Measurements from ENCODE around the gene PCSK5. TPM values are rescaled to one million over a fixed set of nuclear protein-coding genes. Genes with fewer than 3 reads are reported as not detected.

Gene PCSK5
- total and polyA plus RNA-seq, 8 donors: 0.99 to 10.3 (median 4.4) TPM

GRCh38 chr9:75891277-75891741, 836 bp downstream of the PCSK5 start:
- Histone ChIP-seq H3K9me3 (no peaks in the 10 kb centered on the region), H3K27ac (peak overlapping the region; percentile 66 to 88 (median 74)), H3K36me3 (no peaks in the 10 kb centered on the region), H3K4me1 (peaks cover 0 to 5% (median 0%) of the 10 kb centered on the region in 3 donors), H3K4me3 (peak overlapping the region; percentile 79 to 95 (median 86)), H3K27me3 (no peaks in the 10 kb centered on the region)
- TF ChIP-seq CTCF (IDR thresholded peaks at IDR 0.05): no peak
- WGBS, 2 donors: 0% methylated on average over 28 of the region's 28 CpGs
- peak; percentile 6 to 19 (median 12) for ATAC-seq
- no peak for FAIRE-seq
- intact Hi-C loops (cut with DNase I): no loop called here
- peak in 4 of 6 donors; percentile 13 to 79 (median 38) for DNase-seq

GRCh38 chr9:75891771-75892215, 1.3 kb downstream of the PCSK5 start:
- WGBS, 2 donors: 0 to 1% methylated on average over 31 to 32 of the region's 32 CpGs
- Histone ChIP-seq H3K9me3 (no peaks in the 10 kb centered on the region), H3K27ac (no peak overlapping the region), H3K4me1 (peaks cover 0 to 5% (median 0%) of the 10 kb centered on the region in 3 donors), H3K36me3 (no peaks in the 10 kb centered on the region), H3K27me3 (no peaks in the 10 kb centered on the region), H3K4me3 (peak overlapping the region; percentile 79 to 95 (median 86))
- intact Hi-C loops (cut with DNase I): no loop called here
- DNase-seq: peak in 5 of 6 donors; percentile 14 to 73 (median 22)
- peak in 1 of 4 donors; percentile 1 for ATAC-seq
- no peak for FAIRE-seq
- TF ChIP-seq CTCF (IDR thresholded peaks at IDR 0.05): no peak

DNA sequence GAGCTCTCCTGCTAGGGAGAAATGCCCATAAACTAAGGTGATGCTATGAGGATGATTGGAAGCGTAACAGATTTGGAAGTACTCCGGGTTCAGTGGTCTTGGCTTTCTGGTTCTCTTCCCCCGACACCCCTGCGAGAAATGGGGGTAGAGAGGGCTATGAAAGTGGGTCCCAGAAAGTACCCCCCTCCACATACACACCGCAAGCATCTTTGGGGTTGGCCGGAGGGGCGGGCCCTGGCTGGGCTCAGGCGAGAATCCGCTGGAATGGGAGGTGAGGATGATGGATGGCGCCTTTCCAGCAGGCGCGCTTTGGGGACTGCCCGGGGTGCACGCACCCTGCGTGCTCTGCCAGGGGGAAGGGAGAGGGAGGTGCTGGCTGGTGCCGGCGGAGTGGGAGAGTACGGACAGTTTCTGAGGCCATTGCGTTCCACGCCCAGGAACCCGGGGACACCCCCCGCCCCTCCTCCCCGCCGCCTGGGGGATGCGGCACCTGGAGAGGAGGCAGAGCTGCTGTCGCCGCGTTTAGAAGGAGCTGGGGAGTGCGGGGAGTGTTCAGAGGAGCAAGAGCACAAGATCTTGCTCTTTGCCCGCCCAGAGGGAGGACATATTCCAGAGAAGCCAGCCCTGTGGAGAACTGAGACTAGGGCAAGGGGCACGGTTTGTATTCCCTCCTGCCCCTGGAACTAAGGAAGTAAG, 1.9 kb downstream of the PCSK5 start:
- H3K9me3 ChIP-seq: no peaks in the 10 kb centered on the region
- H3K27me3 ChIP-seq: no peaks in the 10 kb centered on the region
- no peak for FAIRE-seq
- WGBS, 2 donors: 2 to 6% methylated on average over 31 of the region's 31 CpGs
- peak; percentile 14 to 77 (median 36) for DNase-seq
- H3K27ac ChIP-seq: no peak overlapping the region
- H3K36me3 ChIP-seq: no peaks in the 10 kb centered on the region
- peak overlapping the region; percentile 79 to 95 (median 86) for H3K4me3 ChIP-seq
- ATAC-seq: no peak
- TF ChIP-seq CTCF (IDR thresholded peaks at IDR 0.05): no peak
- H3K4me1 ChIP-seq: peaks cover 0 to 5% (median 0%) of the 10 kb centered on the region in 3 donors
- intact Hi-C loops (cut with DNase I): no loop called here

DNA sequence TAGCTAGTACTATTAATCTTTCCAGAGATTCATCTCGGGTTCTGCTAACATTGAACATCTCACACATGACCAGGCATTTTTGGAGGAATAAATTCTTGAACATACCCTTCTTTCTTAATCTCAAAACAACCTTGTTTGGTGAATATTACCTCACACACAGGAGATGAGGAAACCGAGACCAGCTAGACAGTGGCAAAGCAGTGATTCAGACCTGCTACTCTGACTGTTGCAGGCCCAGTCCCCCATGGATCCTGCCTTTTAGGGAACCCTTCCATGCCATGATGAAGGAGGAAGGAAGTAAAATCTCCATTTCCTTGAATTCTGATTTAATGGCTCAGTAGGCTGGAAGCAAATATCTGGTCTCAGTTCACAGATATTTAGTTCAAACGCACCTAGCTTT, 2.6 kb downstream of the PCSK5 start:
- TF ChIP-seq CTCF (IDR thresholded peaks at IDR 0.05): no peak
- WGBS, 2 donors: 68 to 72% methylated on average over 3 of the region's 3 CpGs
- ATAC-seq (no peak), FAIRE-seq (no peak), DNase-seq (no peak)
- H3K9me3 ChIP-seq: no peaks in the 10 kb centered on the region
- H3K4me1 ChIP-seq: peaks cover 0 to 5% (median 0%) of the 10 kb centered on the region in 3 donors
- peak overlapping the region in 1 of 4 donors; percentile 80 for H3K4me3 ChIP-seq
- H3K27ac ChIP-seq: no peak overlapping the region
- H3K27me3 ChIP-seq: no peaks in the 10 kb centered on the region
- intact Hi-C loops (cut with DNase I): no loop called here
- no peaks in the 10 kb centered on the region for H3K36me3 ChIP-seq

- no peak for FAIRE-seq
Measured at GRCh38 chr9:75894566-75894965, 4.1 kb downstream of the PCSK5 start.

More at GRCh38 chr9:75894566-75894965, 4.1 kb downstream of the PCSK5 start:
- intact Hi-C loops (cut with DNase I): no loop called here
- H3K27ac ChIP-seq: no peak overlapping the region
- ATAC-seq (no peak), DNase-seq (no peak)
- H3K36me3 ChIP-seq: no peaks in the 10 kb centered on the region
- no peaks in the 10 kb centered on the region for H3K27me3 ChIP-seq
- no peak overlapping the region for H3K4me3 ChIP-seq
- WGBS, 2 donors: 72 to 79% methylated on average over 3 of the region's 3 CpGs
- H3K9me3 ChIP-seq: no peaks in the 10 kb centered on the region
- no peak for TF ChIP-seq CTCF (IDR thresholded peaks at IDR 0.05)
- peaks cover 0 to under 1% (median 0%) of the 10 kb centered on the region in 3 donors for H3K4me1 ChIP-seq

Measured in pancreas (tissue), 10 donors.